Uterus (tissue), 4 donors: ENCODE measurements around the gene TTLL4. TPM values are rescaled to one million over a fixed set of nuclear protein-coding genes. Genes with fewer than 3 reads are reported as not detected.

ENCODE experiments used
- DNase-seq, 2 donors: peaks; one replicate each; pipeline ENCODE4 v3.0.0-alpha.2; 2019 to 2020
- H3K27ac ChIP-seq, 2 donors: fragments of 200-600 bp; sonication (generic); 1 replicate in 1 of 2; 2 replicates in 1 of 2; pipeline ENCODE4 v1.5.1; 2016 to 2018
- H3K27me3 ChIP-seq, 2 donors: fragments of 200-600 bp; sonication (generic); one replicate each; pipeline ENCODE4 v1.5.1; 2018 to 2019; ENCODE audit warnings: control low read depth in 1 of 2
- H3K36me3 ChIP-seq, 2 donors: fragments of 200-600 bp; sonication (generic); one replicate each; pipeline ENCODE4 v1.5.1; 2019; ENCODE audit warnings: control low read depth in 1 of 2
- H3K4me1 ChIP-seq, 2 donors: fragments of 200-600 bp; sonication (generic); one replicate each; pipeline ENCODE4 v1.5.1; 2018 to 2019; ENCODE audit warnings: control low read depth in 1 of 2
- H3K4me3 ChIP-seq, 2 donors: fragments of 200-600 bp; sonication (generic); 1 replicate in 1 of 2; 2 replicates in 1 of 2; pipeline ENCODE4 v1.5.1; 2018 to 2019; ENCODE audit warnings: mild to moderate bottlenecking in 1 of 2
- H3K9me3 ChIP-seq, 2 donors: fragments of 200-600 bp; sonication (generic); one replicate each; pipeline ENCODE4 v1.5.1; 2019; ENCODE audit warnings: control low read depth in 1 of 2
- CTCF ChIP-seq, 4 experiments: fragments of 200-600 bp in 2 of 4; fragments of 450-650 bp in 2 of 4; sonication (generic) in 2 of 4; IDR thresholded peaks; one replicate each; pipeline ENCODE4 v1.5.1; 2016 to 2019; ENCODE audit warnings: antibody characterized with exemption in 4 of 4, mild to moderate bottlenecking in 2 of 4, moderate library complexity in 1 of 4
- POLR2A ChIP-seq, 2 donors: fragments of 450-650 bp; IDR thresholded peaks; one replicate each; pipeline ENCODE4 v1.6.1; 2016; ENCODE audit warnings: antibody characterized with exemption in 2 of 2, mild to moderate bottlenecking in 1 of 2, moderate library complexity in 1 of 2
- intact Hi-C: fragments of 100-400 bp; cut with DNase I; formaldehyde crosslinking; loops from one replicate; pipeline ENCODE4 v1.15.1; 2023; ENCODE audit warnings: low total_unique reads
- total RNA-seq, 4 donors: library from RNA; depleted of rRNA in 3 of 4; stranded (reverse); fragments of >200 nt in 3 of 4; gene quantifications; one replicate each; pipeline versions ENCODE4 v1.1.0 to v1.2.4, GENCODE V29; 2014 to 2023
- donor health status: DM: yes; HTN: yes; CAD: no.

Gene TTLL4
- total RNA-seq, 4 donors from 2014 or later = 13.1 to 117 (median 25.7) TPM

DNA sequence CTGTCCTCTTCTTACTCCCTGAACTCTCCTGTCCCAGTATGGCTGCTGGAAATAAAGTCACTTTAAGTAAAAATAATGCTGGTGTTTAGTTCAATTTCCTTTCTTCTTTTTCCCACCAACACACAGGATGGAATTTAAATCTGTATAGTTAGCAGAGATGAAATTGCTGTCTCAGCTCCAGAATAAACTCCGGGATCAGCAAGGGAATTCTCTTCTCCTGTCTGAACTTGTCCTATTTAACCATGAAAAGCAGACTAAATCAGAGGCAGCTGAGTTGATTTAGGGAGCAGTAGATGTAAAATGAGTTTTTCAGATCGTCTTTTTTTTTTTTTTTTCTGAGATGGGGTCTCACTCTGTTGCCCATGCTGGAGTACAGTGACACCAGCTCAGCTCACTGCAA lies 25.9 kb downstream of the TTLL4 start:
- Histone ChIP-seq H3K4me3 (no peak overlapping the region), H3K36me3 (no peaks in the 10 kb centered on the region), H3K4me1 (peaks cover 0 to 7% of the 10 kb centered on the region in 2 donors), H3K9me3 (no peaks in the 10 kb centered on the region), H3K27me3 (no peaks in the 10 kb centered on the region), H3K27ac (no peak overlapping the region)
- intact Hi-C loops = no loop called here
- TF ChIP-seq POLR2A (IDR thresholded peaks at IDR 0.05) = no peak
- no peak for TF ChIP-seq CTCF (IDR thresholded peaks at IDR 0.05)
- no peak for DNase-seq

- intact Hi-C loops = no loop called here
- Histone ChIP-seq H3K4me1 (no peaks in the 10 kb centered on the region), H3K27ac (no peak overlapping the region), H3K9me3 (no peaks in the 10 kb centered on the region), H3K4me3 (no peak overlapping the region), H3K27me3 (no peaks in the 10 kb centered on the region), H3K36me3 (no peaks in the 10 kb centered on the region)
- DNase-seq = no peak
- TF ChIP-seq CTCF (IDR thresholded peaks at IDR 0.05) (no peak), POLR2A (IDR thresholded peaks at IDR 0.05) (no peak)
Measured at GRCh38 chr2:218743068-218743467, 32.4 kb downstream of the TTLL4 start.

GRCh38 chr2:218744615-218745014 lies 34.0 kb downstream of the TTLL4 start:
- H3K36me3 ChIP-seq = no peaks in the 10 kb centered on the region
- no peak for DNase-seq
- no peak for TF ChIP-seq CTCF (IDR thresholded peaks at IDR 0.05)
- no peak for TF ChIP-seq POLR2A (IDR thresholded peaks at IDR 0.05)
- no peaks in the 10 kb centered on the region for H3K4me1 ChIP-seq
- intact Hi-C loops = no loop called here
- H3K27me3 ChIP-seq = no peaks in the 10 kb centered on the region
- H3K4me3 ChIP-seq = no peak overlapping the region
- H3K27ac ChIP-seq = no peak overlapping the region
- no peaks in the 10 kb centered on the region for H3K9me3 ChIP-seq

GRCh38 chr2:218745160-218745558 lies 34.5 kb downstream of the TTLL4 start:
- DNase-seq = no peak
- H3K4me3 ChIP-seq = no peak overlapping the region

More at GRCh38 chr2:218745160-218745558, 34.5 kb downstream of the TTLL4 start:
- TF ChIP-seq POLR2A (IDR thresholded peaks at IDR 0.05) (no peak), CTCF (IDR thresholded peaks at IDR 0.05) (no peak)
- no peaks in the 10 kb centered on the region for H3K27me3 ChIP-seq
- no peaks in the 10 kb centered on the region for H3K36me3 ChIP-seq
- no peaks in the 10 kb centered on the region for H3K9me3 ChIP-seq
- H3K27ac ChIP-seq = no peak overlapping the region
- no peaks in the 10 kb centered on the region for H3K4me1 ChIP-seq
- intact Hi-C loops = no loop called here
